Measurements from ENCODE around the gene ARHGAP4. TPM values are rescaled to one million over a fixed set of nuclear protein-coding genes. Genes with fewer than 3 reads are reported as not detected.

ARHGAP4 gene
- total and polyA plus RNA-seq, 2 donors (not counting 3 experiments of a cell fraction or from before 2014, with no cell fraction given), result 20.9 to 33.3 TPM

DNA sequence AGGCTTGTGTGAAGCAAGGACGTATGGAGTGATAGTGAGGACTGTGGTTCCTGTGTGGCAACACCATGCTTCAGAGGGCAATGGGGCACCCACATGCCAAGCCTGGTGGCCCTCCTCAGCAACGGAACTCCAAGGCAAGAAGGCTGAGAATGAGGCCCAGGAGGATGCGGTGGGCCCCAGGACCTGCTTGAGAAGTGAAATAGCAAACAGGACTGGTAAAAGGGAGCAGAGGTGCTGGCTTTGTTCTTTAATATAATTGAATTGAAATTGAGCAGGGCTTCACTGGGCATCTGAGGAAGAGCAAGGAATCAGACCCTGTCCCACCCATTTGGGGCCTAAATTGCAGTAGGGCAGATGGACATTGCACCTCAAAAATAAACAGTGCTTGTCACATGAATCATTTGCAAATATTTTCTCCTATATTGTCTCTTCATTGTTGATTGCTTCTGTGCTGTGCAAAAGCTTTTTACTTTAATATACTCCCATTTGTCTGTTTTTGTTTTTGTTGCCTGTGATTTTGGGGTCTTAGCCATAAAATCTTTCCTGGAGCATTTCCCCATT, 48.7 kb upstream of the ARHGAP4 start:
- Histone ChIP-seq H3K9me3 (replicated peaks; ENCODE audit: control insufficient read depth, insufficient read depth, low read length) (no peaks in the 10 kb centered on the region), H3K4me3 (replicated peaks in 1 of 3; ENCODE audit: insufficient read depth in 1 of 3, low read depth in 1 of 3, low read length in 3 of 3) (no peak overlapping the region), H3K9me1 (replicated peaks; ENCODE audit: control insufficient read depth, extremely low read depth, insufficient read depth, low read length) (no peaks in the 10 kb centered on the region), H3K36me3 (ENCODE audit: control insufficient read depth in 2 of 2, extremely low read depth in 1 of 2, insufficient read depth in 2 of 2, low read length in 2 of 2) (no peaks in the 10 kb centered on the region), H3K27ac (ENCODE audit: insufficient read depth, low read depth, low read length) (no peak overlapping the region), H3K4me1 (ENCODE audit: control insufficient read depth, extremely low read depth, insufficient read depth, low read length) (peaks cover 17% of the 10 kb centered on the region), H3K9ac (replicated peaks; ENCODE audit: extremely low read depth, insufficient read depth, low read length) (no peak overlapping the region), H2AFZ (ENCODE audit: low read depth, low read length) (no peak overlapping the region), H3K4me2 (ENCODE audit: insufficient read depth, low read length) (no peak overlapping the region), H3K27me3 (ENCODE audit: control insufficient read depth in 2 of 2, insufficient read depth in 2 of 2, low read length in 2 of 2) (no peaks in the 10 kb centered on the region), H3K79me2 (ENCODE audit: control insufficient read depth, insufficient read depth, low read length) (peaks cover 15% of the 10 kb centered on the region), H4K20me1 (replicated peaks; ENCODE audit: control insufficient read depth, extremely low read depth, insufficient read depth, low read length) (no peaks in the 10 kb centered on the region)
- FAIRE-seq (no peak), DNase-seq (ENCODE audit: low read depth, low spot score) (no peak)
- ChIA-PET POLR2A (no interaction called here), CTCF (interaction anchor here (1.1 to 1.3 kb wide), 2 partner anchors 38 to 46 kb away, joined by 3 to 8 read pairs; no protein-coding TSS in a partner anchor)
- TF ChIP-seq POLR2AphosphoS5 (IDR thresholded peaks at IDR 0.05; ENCODE audit: insufficient read depth, low read depth, low read length) (no peak), GATA2 (IDR thresholded peaks at IDR 0.05; ENCODE audit: insufficient read depth, insufficient read length, low read depth, low read length) (no peak), EZH2 (IDR thresholded peaks at IDR 0.05; ENCODE audit: borderline replicate concordance, low read depth, low read length, severe bottlenecking) (no peak), JUN (IDR thresholded peaks at IDR 0.05; ENCODE audit: borderline replicate concordance, insufficient read depth, insufficient read length, low read depth) (no peak)
- TF ChIP-seq, protein P1, sequence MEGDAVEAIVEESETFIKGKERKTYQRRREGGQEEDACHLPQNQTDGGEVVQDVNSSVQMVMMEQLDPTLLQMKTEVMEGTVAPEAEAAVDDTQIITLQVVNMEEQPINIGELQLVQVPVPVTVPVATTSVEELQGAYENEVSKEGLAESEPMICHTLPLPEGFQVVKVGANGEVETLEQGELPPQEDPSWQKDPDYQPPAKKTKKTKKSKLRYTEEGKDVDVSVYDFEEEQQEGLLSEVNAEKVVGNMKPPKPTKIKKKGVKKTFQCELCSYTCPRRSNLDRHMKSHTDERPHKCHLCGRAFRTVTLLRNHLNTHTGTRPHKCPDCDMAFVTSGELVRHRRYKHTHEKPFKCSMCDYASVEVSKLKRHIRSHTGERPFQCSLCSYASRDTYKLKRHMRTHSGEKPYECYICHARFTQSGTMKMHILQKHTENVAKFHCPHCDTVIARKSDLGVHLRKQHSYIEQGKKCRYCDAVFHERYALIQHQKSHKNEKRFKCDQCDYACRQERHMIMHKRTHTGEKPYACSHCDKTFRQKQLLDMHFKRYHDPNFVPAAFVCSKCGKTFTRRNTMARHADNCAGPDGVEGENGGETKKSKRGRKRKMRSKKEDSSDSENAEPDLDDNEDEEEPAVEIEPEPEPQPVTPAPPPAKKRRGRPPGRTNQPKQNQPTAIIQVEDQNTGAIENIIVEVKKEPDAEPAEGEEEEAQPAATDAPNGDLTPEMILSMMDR (IDR thresholded peaks at IDR 0.05; ENCODE audit: extremely low read depth in 1 of 2, insufficient read depth in 1 of 2, low read depth in 1 of 2, low read length in 2 of 2), result no peak
- no TSS peak for BruUV-seq (replicated peaks)
- dilution Hi-C loops (cut with MboI; ENCODE audit: extremely low pct_ligation_motif_present, low sequenced_read_pairs) (no loop called here), intact Hi-C loops (cut with micrococcal nuclease) (no loop called here)

Measured in endothelial cell of umbilical vein (primary cell).